Measurements from ENCODE around the gene SPRR2B. TPM values are rescaled to one million over a fixed set of nuclear protein-coding genes. Genes with fewer than 3 reads are reported as not detected.

Gene SPRR2B
- total RNA-seq (2021; ENCODE audit: unreplicated experiment) (not detected), Bru-seq, nascent RNA (not detected), BruChase-seq, experiment 1, labeled RNA remaining after a 2-hour chase (not detected), BruChase-seq, experiment 2, labeled RNA remaining after a 6-hour chase (not detected)
- not detected for polyA plus RNA-seq (2012; ENCODE audit: insufficient read length)
- long read RNA-seq = 0 reads

DNA sequence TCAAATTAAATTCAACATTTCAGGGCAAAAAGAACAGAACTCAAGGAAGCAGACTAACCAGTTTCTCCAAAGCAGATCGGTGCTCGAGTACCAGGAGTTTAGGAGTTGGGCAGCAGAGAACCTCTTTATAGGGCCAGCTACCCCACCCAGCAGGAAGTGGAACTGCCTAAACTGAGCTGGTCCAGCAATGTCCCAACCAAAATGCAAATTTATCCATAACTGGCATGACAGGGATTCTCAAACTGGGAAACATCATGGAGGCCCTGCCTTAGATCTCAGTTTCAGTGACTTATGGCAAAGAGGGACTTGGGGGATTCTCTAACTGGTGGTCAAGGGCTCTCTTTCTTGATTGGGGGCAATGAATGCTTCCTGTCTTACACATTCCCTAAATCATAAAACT lies at the start of gene SPRR2B:
Gene SPRR2B (minus strand): TSS at position 101 of the 400 bp plus-strand sequence. CDS start 772 bp downstream, outside the sequence.
- H3K27ac ChIP-seq (ENCODE audit: low read length) = no peak within 1 kb of the TSS
- intact Hi-C loops (cut with micrococcal nuclease; ENCODE audit: unreplicated experiment) (loop anchor here (1.0 kb wide), 1 partner anchor 22 kb away; no protein-coding TSS in a partner anchor), in situ Hi-C loops (cut with HindIII; ENCODE audit: low pct_unique_long_range_greater_than_20kb, low sequenced_read_pairs) (no loop called here)
- DNase-seq (ENCODE audit: low read depth, low spot score) (no peak), ATAC-seq (no peak)
- CTCF ChIA-PET = no interaction called here
- H3K36me3 ChIP-seq (ENCODE audit: control insufficient read depth, insufficient read depth, low read length) = no peaks in the 10 kb centered on the region
- TF ChIP-seq REST (IDR thresholded peaks at IDR 0.05; ENCODE audit: insufficient read depth in 1 of 2, low read depth in 2 of 2, low read length in 1 of 2) (no peak), POLR2AphosphoS5 (IDR thresholded peaks at IDR 0.05; ENCODE audit: low read depth, low read length) (no peak), SIN3A (IDR thresholded peaks at IDR 0.05; ENCODE audit: borderline replicate concordance, insufficient read depth, low read depth, low read length) (no peak), TCF7L2 (IDR thresholded peaks at IDR 0.05; ENCODE audit: low read depth, low read length) (no peak), CTCF (IDR thresholded peaks at IDR 0.05) (no peak)
- no peaks in the 10 kb centered on the region for H3K4me1 ChIP-seq (ENCODE audit: control insufficient read depth, insufficient read depth, low read length)
- no TSS peak for BruUV-seq (replicated peaks)
- H3K4me3 ChIP-seq (ENCODE audit: low read depth in 2 of 2, low read length in 2 of 2) = no peak within 1 kb of the TSS
- no peaks in the 10 kb centered on the region for H3K27me3 ChIP-seq (ENCODE audit: control insufficient read depth, insufficient read depth, low read length)
- POLR2A ChIA-PET = no interaction called here
- H3K9me3 ChIP-seq (ENCODE audit: control insufficient read depth, insufficient read depth, low read depth, low read length) = no peaks in the 10 kb centered on the region

DNA sequence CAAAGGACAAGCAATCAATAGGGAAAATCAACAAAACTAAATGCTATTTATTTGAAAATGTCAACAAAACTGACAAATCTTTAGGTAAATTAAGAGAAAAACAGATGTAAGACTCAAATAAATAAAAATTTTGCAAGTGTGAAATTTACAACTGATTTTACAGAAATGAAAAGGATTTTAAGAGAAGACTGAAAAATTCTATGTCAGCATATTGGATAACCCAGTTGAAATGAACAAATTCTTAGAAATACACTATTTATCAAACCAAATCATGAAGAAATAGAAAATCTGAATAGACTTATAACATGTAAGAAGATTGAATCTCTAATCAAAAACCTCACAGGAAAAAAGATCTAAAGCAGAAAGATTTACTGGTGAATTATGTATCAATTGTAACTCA lies 49.5 kb upstream of the SPRR2B start:
- no peak for ATAC-seq
- intact Hi-C loops (cut with micrococcal nuclease; ENCODE audit: unreplicated experiment) (no loop called here), in situ Hi-C loops (cut with HindIII; ENCODE audit: low pct_unique_long_range_greater_than_20kb, low sequenced_read_pairs) (no loop called here)
- ChIA-PET POLR2A (no interaction called here), CTCF (no interaction called here)
- BruUV-seq (replicated peaks) = no TSS peak
- Histone ChIP-seq H3K36me3 (ENCODE audit: control insufficient read depth, insufficient read depth, low read length) (no peaks in the 10 kb centered on the region), H3K9me3 (ENCODE audit: control insufficient read depth, insufficient read depth, low read depth, low read length) (no peaks in the 10 kb centered on the region), H3K27ac (ENCODE audit: low read length) (no peak overlapping the region), H3K4me1 (ENCODE audit: control insufficient read depth, insufficient read depth, low read length) (no peaks in the 10 kb centered on the region), H3K4me3 (ENCODE audit: low read depth in 2 of 2, low read length in 2 of 2) (no peak overlapping the region), H3K27me3 (ENCODE audit: control insufficient read depth, insufficient read depth, low read length) (no peaks in the 10 kb centered on the region)
- DNase-seq (ENCODE audit: low read depth, low spot score) = no peak
- TF ChIP-seq REST (IDR thresholded peaks at IDR 0.05; ENCODE audit: insufficient read depth in 1 of 2, low read depth in 2 of 2, low read length in 1 of 2) = no peak
- TF ChIP-seq SIN3A (IDR thresholded peaks at IDR 0.05; ENCODE audit: borderline replicate concordance, insufficient read depth, low read depth, low read length) = no peak
- TF ChIP-seq CTCF (IDR thresholded peaks at IDR 0.05) = no peak
- TF ChIP-seq POLR2AphosphoS5 (IDR thresholded peaks at IDR 0.05; ENCODE audit: low read depth, low read length) = no peak
- no peak for TF ChIP-seq TCF7L2 (IDR thresholded peaks at IDR 0.05; ENCODE audit: low read depth, low read length)
